ENCODE data around the gene NDUFB6.

The NDUFB6 gene

GRCh38 chr9:32508728-32509127 is 64.2 kb downstream of the NDUFB6 start:
- no peak for DNase-seq (ENCODE audit: extremely low read depth, low read depth)

DNA sequence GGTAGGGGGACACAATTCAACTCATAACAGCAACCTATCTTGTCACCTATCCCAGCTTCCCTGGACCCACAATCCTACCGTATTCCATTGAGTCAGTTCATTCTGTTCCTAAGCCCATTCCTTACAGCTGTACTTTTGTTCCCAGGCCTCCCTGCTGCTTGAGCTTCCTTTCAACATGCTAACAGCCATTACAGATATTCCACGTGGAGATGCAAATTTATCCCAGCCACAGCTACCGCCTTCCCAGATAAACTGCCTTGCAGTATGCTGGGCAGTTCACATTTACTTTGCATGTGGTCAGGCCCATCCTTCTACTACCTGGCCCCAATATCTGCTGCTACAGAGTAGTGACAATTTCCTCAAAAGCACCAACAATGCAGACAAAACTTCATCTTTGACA is 70.0 kb downstream of the NDUFB6 start:
- DNase-seq (ENCODE audit: extremely low read depth, low read depth): no peak
- TF ChIP-seq, protein P1, sequence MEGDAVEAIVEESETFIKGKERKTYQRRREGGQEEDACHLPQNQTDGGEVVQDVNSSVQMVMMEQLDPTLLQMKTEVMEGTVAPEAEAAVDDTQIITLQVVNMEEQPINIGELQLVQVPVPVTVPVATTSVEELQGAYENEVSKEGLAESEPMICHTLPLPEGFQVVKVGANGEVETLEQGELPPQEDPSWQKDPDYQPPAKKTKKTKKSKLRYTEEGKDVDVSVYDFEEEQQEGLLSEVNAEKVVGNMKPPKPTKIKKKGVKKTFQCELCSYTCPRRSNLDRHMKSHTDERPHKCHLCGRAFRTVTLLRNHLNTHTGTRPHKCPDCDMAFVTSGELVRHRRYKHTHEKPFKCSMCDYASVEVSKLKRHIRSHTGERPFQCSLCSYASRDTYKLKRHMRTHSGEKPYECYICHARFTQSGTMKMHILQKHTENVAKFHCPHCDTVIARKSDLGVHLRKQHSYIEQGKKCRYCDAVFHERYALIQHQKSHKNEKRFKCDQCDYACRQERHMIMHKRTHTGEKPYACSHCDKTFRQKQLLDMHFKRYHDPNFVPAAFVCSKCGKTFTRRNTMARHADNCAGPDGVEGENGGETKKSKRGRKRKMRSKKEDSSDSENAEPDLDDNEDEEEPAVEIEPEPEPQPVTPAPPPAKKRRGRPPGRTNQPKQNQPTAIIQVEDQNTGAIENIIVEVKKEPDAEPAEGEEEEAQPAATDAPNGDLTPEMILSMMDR (IDR thresholded peaks at IDR 0.05; ENCODE audit: low read depth, low read length): no peak

More at GRCh38 chr9:32508728-32509127, 64.2 kb downstream of the NDUFB6 start:
- TF ChIP-seq, protein P1 (IDR thresholded peaks at IDR 0.05; ENCODE audit: low read depth, low read length): no peak

All from AG09319 (cell line).